Activated CD8-positive, alpha-beta memory T cell treated with anti-CD3 and anti-CD28 coated beads for 1 hour (primary cell): ENCODE measurements around the gene RPL38.
"Not testable (repeated sequence)": the region's sequence is repeated elsewhere in the genome, so short reads cannot be mapped to it uniquely, and the experiment has no call there.

ENCODE experiments used
- DNase-seq, 2 donors: peaks; one replicate each; pipeline ENCODE4 v3.0.0-alpha.2; 2020; ENCODE audit warnings: low read depth in 1 of 2; ENCODE audit errors: extremely low read depth in 1 of 2

RPL38 gene

DNA sequence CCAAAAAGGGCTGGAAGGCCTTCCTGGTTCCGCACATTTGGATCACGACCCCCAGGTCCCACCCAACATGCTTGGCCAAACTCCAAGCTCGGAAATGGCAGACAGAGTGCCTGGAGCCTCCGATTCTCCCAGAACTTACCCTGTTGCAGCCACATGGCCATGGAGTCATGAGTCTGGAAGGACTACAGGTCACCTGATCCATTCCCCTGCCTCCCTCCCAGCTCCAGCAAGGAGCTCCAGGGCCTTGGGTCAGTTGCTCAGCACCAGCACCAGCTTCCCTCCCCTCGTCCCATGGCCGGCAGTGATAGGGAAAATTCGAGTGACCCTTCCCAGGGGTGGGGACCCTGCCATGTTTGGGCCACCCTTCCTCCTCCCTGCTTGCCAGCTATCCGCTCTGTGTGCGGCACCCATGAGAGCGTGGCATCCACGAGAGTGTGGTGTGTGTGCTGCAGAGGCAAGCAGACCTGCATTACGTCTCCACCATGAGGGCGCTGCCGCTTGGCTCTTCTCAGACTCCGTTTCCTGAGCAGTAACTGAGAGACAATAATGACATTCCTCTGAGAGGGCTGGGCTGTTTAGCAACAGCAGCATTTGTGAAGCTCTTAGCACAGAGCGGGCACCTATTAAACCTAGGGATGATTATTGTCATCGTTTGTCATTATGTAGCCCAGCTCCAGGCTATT lies 21.3 kb upstream of the RPL38 start:
- no peak for DNase-seq

DNA sequence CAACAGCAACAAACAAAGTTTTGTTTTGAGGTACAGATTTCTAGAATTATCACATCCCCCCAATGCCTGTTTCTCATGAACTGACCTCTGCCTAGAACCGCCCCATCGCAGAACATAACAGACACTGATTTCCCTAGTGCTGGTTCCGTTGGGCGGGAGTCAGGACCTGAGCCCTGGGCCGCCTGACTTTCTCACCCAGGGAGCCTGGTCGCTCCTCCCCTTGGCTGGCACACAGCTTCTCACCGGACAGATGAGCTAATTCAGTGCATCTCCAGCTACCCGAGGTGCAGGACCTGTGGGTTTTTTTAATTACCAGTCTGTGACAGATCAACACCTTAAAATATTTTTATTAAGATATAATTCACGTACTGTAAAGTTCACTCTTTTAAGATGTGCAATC lies 20.1 kb upstream of the RPL38 start:
- no peak for DNase-seq

DNA sequence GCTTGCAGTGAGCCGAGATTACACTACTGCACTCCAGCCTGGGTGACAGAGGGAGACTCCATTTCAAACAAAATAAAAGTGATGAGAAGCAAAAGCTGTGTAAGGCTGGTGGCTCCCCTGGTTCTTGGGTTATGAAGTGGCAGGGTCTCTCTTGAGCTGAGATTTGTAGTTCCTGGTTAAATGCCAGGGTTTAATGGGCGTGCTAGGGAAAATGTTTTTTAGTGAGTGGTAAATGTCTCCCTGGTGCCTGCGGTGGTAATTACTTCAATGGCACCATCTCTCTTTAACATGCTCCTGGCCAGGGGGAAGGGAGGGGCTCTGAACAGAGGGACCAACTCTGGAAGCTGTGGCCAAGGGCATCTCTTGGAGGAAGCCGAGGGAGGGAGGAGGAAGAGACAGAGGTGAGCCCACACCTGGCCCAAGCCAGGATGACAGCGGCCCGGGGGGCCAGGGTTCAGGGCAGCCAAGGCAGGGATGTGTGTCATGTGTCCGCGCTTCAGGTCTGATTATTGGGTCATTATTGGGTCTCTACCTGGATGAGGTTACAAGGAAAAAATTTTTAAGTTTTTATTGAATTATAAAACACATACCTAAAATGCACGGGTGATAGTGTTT lies 17.8 kb upstream of the RPL38 start:
- no peak for DNase-seq

GRCh38 chr17:74186498-74186897 lies 17.0 kb upstream of the RPL38 start:
- no peak for DNase-seq

- DNase-seq: no peak
These were observed 15.7 kb upstream of the RPL38 start for GRCh38 chr17:74187761-74188160.

DNA sequence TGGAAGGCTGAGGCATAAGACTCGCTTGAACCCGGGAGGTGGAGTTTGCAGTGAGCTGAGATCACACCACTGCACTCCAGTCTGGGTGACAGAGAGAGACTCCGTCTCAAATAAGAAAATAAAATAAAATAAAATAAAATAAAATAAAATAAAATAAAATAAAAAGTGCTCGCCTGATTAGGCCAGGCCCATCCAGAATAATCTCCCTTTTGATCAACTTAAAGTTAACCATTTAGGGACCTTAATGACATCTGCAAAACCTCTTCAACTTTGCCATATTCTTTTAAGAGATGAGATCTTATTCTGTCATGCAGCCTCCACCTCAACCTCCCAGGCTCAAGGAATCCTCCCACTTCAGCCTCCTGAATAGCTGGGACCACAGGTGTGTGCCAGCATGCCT lies 14.8 kb upstream of the RPL38 start:
- not testable (repeated sequence) for DNase-seq

DNA sequence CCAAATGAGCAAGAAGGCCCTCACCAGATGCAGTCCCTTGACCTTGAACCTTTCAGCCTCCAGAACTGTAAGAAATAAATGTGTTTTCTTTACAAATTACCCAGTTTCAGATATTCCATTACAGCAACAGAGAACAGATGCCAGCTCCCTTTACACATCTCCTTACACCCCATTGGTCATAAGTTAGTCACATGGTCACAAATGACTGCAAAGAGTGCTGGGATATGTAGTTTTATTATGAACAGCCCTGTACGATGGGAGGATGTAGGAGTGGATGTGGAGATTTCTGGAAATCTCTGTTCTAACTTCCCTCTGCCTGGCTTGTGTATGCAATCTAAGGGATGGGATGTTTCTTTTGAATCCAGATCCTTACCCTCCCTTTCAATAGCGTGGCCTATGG lies 13.3 kb upstream of the RPL38 start:
- DNase-seq: no peak

- DNase-seq: no peak
These were observed 12.6 kb upstream of the RPL38 start for GRCh38 chr17:74190807-74191406.

DNA sequence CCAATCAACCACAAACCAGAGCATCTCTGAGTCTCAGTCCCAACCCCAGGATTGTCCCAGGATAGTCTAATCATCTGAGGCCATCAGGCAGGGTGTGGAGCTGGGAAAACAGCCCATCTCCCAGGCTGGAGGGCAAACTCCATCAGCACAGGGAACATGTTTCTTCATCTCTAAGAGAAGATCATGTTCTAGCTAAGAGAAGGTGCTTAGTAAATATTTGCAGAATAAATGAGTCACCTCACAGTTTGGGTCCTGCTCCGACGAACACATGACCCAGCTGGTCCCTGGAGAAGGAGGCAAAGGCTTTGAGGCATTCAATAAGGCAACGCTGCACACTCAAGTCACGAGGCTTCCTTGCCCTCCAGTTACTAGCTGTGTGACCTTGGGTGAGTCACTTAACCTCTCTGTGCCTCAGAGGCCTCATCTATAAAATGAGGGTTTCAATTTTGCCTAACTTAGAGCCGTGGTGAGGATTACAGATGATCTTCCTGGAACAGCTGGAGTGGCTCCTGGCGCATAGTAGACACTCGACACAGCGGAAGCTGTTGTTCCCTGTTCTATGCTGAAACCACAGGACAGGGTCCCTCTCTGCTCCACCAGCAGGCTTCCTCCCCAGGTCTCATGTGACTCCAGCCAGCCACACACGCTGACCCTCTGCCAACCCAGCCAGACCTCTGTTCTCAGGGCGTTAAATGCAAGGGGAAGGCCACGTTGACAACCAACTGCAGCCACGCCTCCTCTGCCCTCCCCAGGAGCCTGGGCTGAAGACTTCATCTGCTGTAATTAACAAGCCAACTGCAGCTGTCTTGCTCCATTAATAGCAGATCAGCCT lies 10.3 kb upstream of the RPL38 start:
- DNase-seq: no peak

GRCh38 chr17:74194682-74195081 lies 8.8 kb upstream of the RPL38 start:
- DNase-seq: no peak

DNA sequence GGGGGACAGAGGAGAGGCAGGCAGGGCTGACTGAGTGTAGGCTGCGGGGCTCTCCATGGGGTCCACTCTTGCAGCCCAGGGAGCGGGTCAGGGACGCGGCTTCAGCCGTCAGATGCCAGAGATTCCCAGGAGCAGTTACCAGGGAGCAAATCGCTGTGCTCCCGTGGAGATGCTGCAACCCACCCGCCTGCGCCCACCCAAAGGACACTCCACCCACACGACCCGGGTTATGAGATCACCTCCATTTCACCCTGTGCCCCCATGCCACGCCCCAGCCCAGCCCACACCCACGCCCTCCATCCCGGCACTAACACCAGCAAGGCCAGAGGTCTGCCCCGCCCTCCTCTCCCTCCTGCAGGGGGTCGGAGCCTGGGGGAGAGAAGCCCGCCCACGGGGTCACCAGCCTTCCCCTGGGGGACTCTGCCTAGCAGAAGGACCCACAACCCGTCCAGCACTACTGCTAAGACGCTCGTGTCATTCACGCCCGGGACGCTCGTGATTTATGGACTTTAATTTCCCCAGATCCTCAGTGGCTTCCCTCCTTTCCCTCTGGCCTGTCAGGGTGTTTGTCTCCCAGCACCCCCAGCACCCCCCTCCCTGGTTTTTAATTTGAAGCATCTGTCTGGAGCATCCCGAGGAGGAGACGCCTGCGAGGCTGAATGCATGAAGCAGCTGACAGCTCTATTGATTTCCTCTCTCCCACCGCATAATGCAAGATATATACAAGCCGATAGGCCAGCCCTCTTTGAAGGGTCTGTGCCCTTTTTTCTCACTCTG lies 6.7 kb upstream of the RPL38 start:
- DNase-seq: no peak

GRCh38 chr17:74197801-74198200 lies 5.7 kb upstream of the RPL38 start:
- DNase-seq: no peak

DNA sequence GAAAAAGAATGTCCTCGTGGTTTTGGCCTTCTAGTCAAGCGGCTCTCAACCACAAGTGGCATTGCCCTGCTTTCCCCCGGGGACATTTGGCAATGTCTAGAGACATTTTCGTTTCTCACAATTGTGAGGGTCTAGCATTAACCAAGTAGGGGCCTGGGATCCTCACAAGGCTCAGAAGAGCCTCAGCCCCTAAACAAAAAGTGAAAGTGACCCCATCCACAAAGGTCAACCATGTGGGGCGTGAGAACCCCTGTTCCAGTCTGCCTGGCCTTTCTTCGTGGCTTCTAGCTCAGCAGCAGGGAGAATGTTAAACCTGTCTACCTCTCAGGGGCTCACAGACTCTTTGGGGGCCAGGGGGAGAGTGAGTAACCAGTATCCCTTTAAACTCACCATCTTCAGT lies 4.8 kb upstream of the RPL38 start:
- no peak for DNase-seq

GRCh38 chr17:74199306-74200092 lies 4.0 kb upstream of the RPL38 start:
- DNase-seq: peak in 1 of 2 donors; percentile 49

DNA sequence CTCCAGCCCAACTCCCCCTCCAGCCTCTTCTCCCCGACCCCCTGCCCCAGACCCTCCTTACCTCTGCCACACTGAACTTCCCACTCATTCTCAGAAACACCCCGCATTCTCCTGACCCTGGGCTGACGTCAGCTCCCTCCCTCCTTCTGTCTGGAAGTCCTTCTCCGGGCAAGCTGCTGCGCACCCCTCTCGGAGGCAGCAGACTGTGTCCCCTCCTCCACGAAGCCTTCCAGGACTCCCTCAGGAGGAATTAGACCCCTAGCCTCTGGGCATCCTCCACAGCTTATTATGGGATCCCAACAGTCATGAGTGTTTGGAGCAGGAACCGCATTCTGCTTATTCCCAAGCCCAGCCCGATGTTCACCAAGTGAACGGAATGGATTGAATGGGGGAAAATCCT lies 3.4 kb upstream of the RPL38 start:
- DNase-seq: no peak

DNA sequence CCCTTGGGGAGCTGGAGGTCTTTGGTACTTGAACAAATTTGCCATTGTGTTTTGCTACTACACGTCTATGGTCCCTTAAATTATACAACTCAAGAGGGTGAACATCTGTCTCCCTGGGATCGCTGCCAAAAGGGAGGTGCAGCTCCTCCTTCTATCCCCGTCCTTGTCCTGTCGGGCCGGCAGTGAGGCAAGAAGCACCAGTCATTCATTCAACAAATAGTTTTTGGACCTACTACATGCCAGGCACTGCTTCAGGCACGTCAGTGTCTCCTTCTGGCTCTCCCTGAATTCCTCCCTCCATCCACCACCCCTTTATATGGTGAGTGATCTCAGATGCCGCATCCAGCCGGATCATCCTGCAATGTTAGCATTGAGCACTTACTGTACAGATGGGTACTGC lies 2.2 kb upstream of the RPL38 start:
- DNase-seq: no peak

GRCh38 chr17:74201948-74202347 lies 1.5 kb upstream of the RPL38 start:
- no peak for DNase-seq

- no peak for DNase-seq
These were observed 540 bp upstream of the RPL38 start for GRCh38 chr17:74202938-74203337.

- no peak for DNase-seq
These were observed 996 bp downstream of the RPL38 start for GRCh38 chr17:74204474-74204873.

DNA sequence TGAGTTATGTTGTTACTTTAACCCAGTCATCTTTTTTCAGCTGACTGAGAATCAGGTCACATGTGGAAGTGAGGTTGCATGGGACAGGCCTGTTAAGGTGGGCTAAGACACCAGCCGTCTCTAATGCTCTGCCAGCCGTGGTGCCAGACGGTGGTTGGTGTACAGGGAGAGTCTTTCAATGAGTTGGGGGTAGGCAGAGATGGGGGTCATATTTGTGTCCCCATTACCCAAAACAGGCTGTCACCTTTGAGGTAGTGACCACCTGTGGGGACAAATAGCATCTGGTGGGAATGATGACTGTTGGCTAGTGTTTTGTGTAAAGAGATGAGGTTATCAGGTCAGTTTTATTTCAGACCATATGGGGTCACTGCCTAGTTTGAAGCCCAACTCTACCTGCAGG lies 1.8 kb downstream of the RPL38 start:
- DNase-seq: no peak
